ENCODE results near the gene HSD3B2.
"Not testable (repeated sequence)": the region's sequence is repeated elsewhere in the genome, so short reads cannot be mapped to it uniquely, and the experiment has no call there.

HSD3B2 gene

GRCh38 chr1:119414950-119415349, at the start of gene HSD3B2:
HSD3B2 (plus strand) TSS chr1:119415150; CDS start chr1:119415420, 270 bp downstream.
- H3K27me3 Mint-ChIP-seq = peaks cover 2% of the 10 kb centered on the region
- no peaks in the 10 kb centered on the region for H3K4me1 Mint-ChIP-seq (ENCODE audit: low read depth)
- no peaks in the 10 kb centered on the region for H3K36me3 Mint-ChIP-seq (ENCODE audit: low read depth)
- no peak within 1 kb of the TSS for H3K27ac Mint-ChIP-seq
- no peaks in the 10 kb centered on the region for H3K9me3 Mint-ChIP-seq
- no peak within 1 kb of the TSS for H3K4me3 Mint-ChIP-seq
- DNase-seq = no peak

GRCh38 chr1:119366424-119366823, 48.5 kb upstream of the HSD3B2 start:
- no peaks in the 10 kb centered on the region for H3K36me3 Mint-ChIP-seq (ENCODE audit: low read depth)
- DNase-seq = no peak
- no peak overlapping the region for H3K27ac Mint-ChIP-seq
- H3K4me1 Mint-ChIP-seq (ENCODE audit: low read depth) = no peaks in the 10 kb centered on the region
- peaks cover 31% of the 10 kb centered on the region for H3K27me3 Mint-ChIP-seq
- no peak overlapping the region for H3K4me3 Mint-ChIP-seq
- no peaks in the 10 kb centered on the region for H3K9me3 Mint-ChIP-seq

GRCh38 chr1:119367432-119368124, 47.4 kb upstream of the HSD3B2 start:
- Mint-ChIP-seq H3K27ac (no peak overlapping the region), H3K4me1 (ENCODE audit: low read depth) (no peaks in the 10 kb centered on the region), H3K4me3 (no peak overlapping the region), H3K9me3 (no peaks in the 10 kb centered on the region), H3K27me3 (peaks cover 37% of the 10 kb centered on the region), H3K36me3 (ENCODE audit: low read depth) (no peaks in the 10 kb centered on the region)
- DNase-seq = no peak

GRCh38 chr1:119368554-119368953, 46.4 kb upstream of the HSD3B2 start, which contains the start of gene HAO2:
HAO2 (plus strand) TSS chr1:119368785; CDS start chr1:119381086, 12,301 bp downstream.
- no peak within 1 kb of the TSS for H3K4me3 Mint-ChIP-seq
- H3K27me3 Mint-ChIP-seq = peaks cover 36% of the 10 kb centered on the region
- no peaks in the 10 kb centered on the region for H3K36me3 Mint-ChIP-seq (ENCODE audit: low read depth)
- H3K9me3 Mint-ChIP-seq = no peaks in the 10 kb centered on the region
- H3K4me1 Mint-ChIP-seq (ENCODE audit: low read depth) = peaks cover 2% of the 10 kb centered on the region
- no peak within 1 kb of the TSS for H3K27ac Mint-ChIP-seq
- no peak for DNase-seq

- H3K36me3 Mint-ChIP-seq (ENCODE audit: low read depth) = no peaks in the 10 kb centered on the region
- H3K27me3 Mint-ChIP-seq = peaks cover 30% of the 10 kb centered on the region
- peaks cover 12% of the 10 kb centered on the region for H3K4me1 Mint-ChIP-seq (ENCODE audit: low read depth)
- no peak overlapping the region for H3K4me3 Mint-ChIP-seq
- no peaks in the 10 kb centered on the region for H3K9me3 Mint-ChIP-seq
- DNase-seq = no peak
- no peak overlapping the region for H3K27ac Mint-ChIP-seq
These were observed 44.2 kb upstream of the HSD3B2 start for GRCh38 chr1:119370748-119371147.

GRCh38 chr1:119371815-119372214, 43.1 kb upstream of the HSD3B2 start:
- H3K27me3 Mint-ChIP-seq = peaks cover 26% of the 10 kb centered on the region

GRCh38 chr1:119372503-119373086, 42.4 kb upstream of the HSD3B2 start:
- H3K9me3 Mint-ChIP-seq = no peaks in the 10 kb centered on the region
- H3K27me3 Mint-ChIP-seq = peaks cover 21% of the 10 kb centered on the region
- H3K4me1 Mint-ChIP-seq (ENCODE audit: low read depth) = peaks cover 12% of the 10 kb centered on the region
- no peaks in the 10 kb centered on the region for H3K36me3 Mint-ChIP-seq (ENCODE audit: low read depth)
- H3K4me3 Mint-ChIP-seq = no peak overlapping the region
- H3K27ac Mint-ChIP-seq = no peak overlapping the region
- DNase-seq = no peak

More at GRCh38 chr1:119371815-119372214, 43.1 kb upstream of the HSD3B2 start:
- peaks cover 12% of the 10 kb centered on the region for H3K4me1 Mint-ChIP-seq (ENCODE audit: low read depth)
- no peak overlapping the region for H3K4me3 Mint-ChIP-seq
- no peaks in the 10 kb centered on the region for H3K36me3 Mint-ChIP-seq (ENCODE audit: low read depth)
- no peaks in the 10 kb centered on the region for H3K9me3 Mint-ChIP-seq
- DNase-seq = no peak
- H3K27ac Mint-ChIP-seq = no peak overlapping the region

GRCh38 chr1:119373465-119373864, 41.5 kb upstream of the HSD3B2 start:
- H3K4me3 Mint-ChIP-seq = no peak overlapping the region
- H3K27me3 Mint-ChIP-seq = peaks cover 15% of the 10 kb centered on the region
- no peaks in the 10 kb centered on the region for H3K36me3 Mint-ChIP-seq (ENCODE audit: low read depth)
- DNase-seq = no peak
- peaks cover 12% of the 10 kb centered on the region for H3K4me1 Mint-ChIP-seq (ENCODE audit: low read depth)
- no peak overlapping the region for H3K27ac Mint-ChIP-seq
- peaks cover under 1% of the 10 kb centered on the region for H3K9me3 Mint-ChIP-seq

GRCh38 chr1:119374208-119374874, 40.6 kb upstream of the HSD3B2 start:
- no peak overlapping the region for H3K27ac Mint-ChIP-seq
- no peaks in the 10 kb centered on the region for H3K36me3 Mint-ChIP-seq (ENCODE audit: low read depth)
- H3K9me3 Mint-ChIP-seq = peaks cover 7% of the 10 kb centered on the region
- H3K4me3 Mint-ChIP-seq = no peak overlapping the region
- peaks cover 7% of the 10 kb centered on the region for H3K27me3 Mint-ChIP-seq
- no peak for DNase-seq
- peaks cover 12% of the 10 kb centered on the region for H3K4me1 Mint-ChIP-seq (ENCODE audit: low read depth)

- Mint-ChIP-seq H3K36me3 (ENCODE audit: low read depth) (no peaks in the 10 kb centered on the region), H3K27me3 (peaks cover 13% of the 10 kb centered on the region), H3K4me3 (no peak overlapping the region), H3K4me1 (ENCODE audit: low read depth) (peaks cover 12% of the 10 kb centered on the region), H3K27ac (no peak overlapping the region), H3K9me3 (peaks cover 7% of the 10 kb centered on the region)
- DNase-seq = no peak
These were observed 39.6 kb upstream of the HSD3B2 start for GRCh38 chr1:119375366-119375765.

GRCh38 chr1:119376594-119376993, 38.4 kb upstream of the HSD3B2 start:
- H3K27ac Mint-ChIP-seq = no peak overlapping the region
- no peaks in the 10 kb centered on the region for H3K36me3 Mint-ChIP-seq (ENCODE audit: low read depth)
- DNase-seq = no peak
- H3K4me3 Mint-ChIP-seq = no peak overlapping the region
- H3K9me3 Mint-ChIP-seq = peaks cover 7% of the 10 kb centered on the region
- peaks cover 12% of the 10 kb centered on the region for H3K4me1 Mint-ChIP-seq (ENCODE audit: low read depth)
- H3K27me3 Mint-ChIP-seq = peaks cover 19% of the 10 kb centered on the region

- not testable (repeated sequence) for H3K9me3 Mint-ChIP-seq; H3K36me3 Mint-ChIP-seq (ENCODE audit: low read depth); H3K4me3 Mint-ChIP-seq; DNase-seq; H3K27ac Mint-ChIP-seq
- Mint-ChIP-seq H3K27me3 (peaks cover 14% of the 10 kb centered on the region), H3K4me1 (ENCODE audit: low read depth) (peaks cover 12% of the 10 kb centered on the region)
These were observed 37.4 kb upstream of the HSD3B2 start for GRCh38 chr1:119377594-119377993.

GRCh38 chr1:119379117-119379516, 35.8 kb upstream of the HSD3B2 start:
- H3K4me3 Mint-ChIP-seq = no peak overlapping the region
- peaks cover 18% of the 10 kb centered on the region for H3K27me3 Mint-ChIP-seq
- no peak for DNase-seq
- no peak overlapping the region for H3K27ac Mint-ChIP-seq
- H3K9me3 Mint-ChIP-seq = peaks cover 7% of the 10 kb centered on the region
- H3K36me3 Mint-ChIP-seq (ENCODE audit: low read depth) = no peaks in the 10 kb centered on the region
- H3K4me1 Mint-ChIP-seq (ENCODE audit: low read depth) = peaks cover 8% of the 10 kb centered on the region

- H3K27me3 Mint-ChIP-seq = peaks cover 18% of the 10 kb centered on the region
- H3K4me3 Mint-ChIP-seq = no peak overlapping the region
- no peaks in the 10 kb centered on the region for H3K4me1 Mint-ChIP-seq (ENCODE audit: low read depth)
- DNase-seq = no peak
- no peak overlapping the region for H3K27ac Mint-ChIP-seq
- peaks cover 7% of the 10 kb centered on the region for H3K9me3 Mint-ChIP-seq
- H3K36me3 Mint-ChIP-seq (ENCODE audit: low read depth) = no peaks in the 10 kb centered on the region
These were observed 34.6 kb upstream of the HSD3B2 start for GRCh38 chr1:119380304-119380703.
